Gastroesophageal sphincter (tissue), 4 donors: Measurements from ENCODE around the gene SPSB4. TPM values are rescaled to one million over a fixed set of nuclear protein-coding genes. Genes with fewer than 3 reads are reported as not detected.

ENCODE experiments used
- ATAC-seq: fragments of 150-250 bp; one replicate; pipeline ENCODE4 v1.9.1; 2016; ENCODE audit warnings: mild to moderate bottlenecking, moderate library complexity
- H3K27ac ChIP-seq, 4 donors: fragments of 200-600 bp; sonication (generic) in 3 of 4; 1 replicate in 3 of 4; 2 replicates in 1 of 4; pipeline ENCODE4 v1.5.1; 2016 to 2019
- H3K27me3 ChIP-seq: fragments of 200-600 bp; sonication (generic); one replicate; pipeline ENCODE4 v1.5.1; 2019
- H3K36me3 ChIP-seq, 2 donors: fragments of 200-600 bp; sonication (generic); one replicate each; pipeline ENCODE4 v1.5.1; 2019; ENCODE audit warnings: control low read depth in 1 of 2
- H3K4me1 ChIP-seq, 3 donors: fragments of 200-600 bp; sonication (generic); 1 replicate in 2 of 3; 2 replicates in 1 of 3; pipeline ENCODE4 v1.5.1; 2016 to 2019; ENCODE audit warnings: control low read depth in 2 of 3
- H3K4me3 ChIP-seq, 2 donors: fragments of 200-600 bp; sonication (generic); one replicate each; pipeline ENCODE4 v1.5.1; 2019; ENCODE audit warnings: mild to moderate bottlenecking in 1 of 2, moderate library complexity in 1 of 2
- H3K9me3 ChIP-seq, 3 donors: fragments of 200-600 bp; sonication (generic); one replicate each; pipeline ENCODE4 v1.5.1; 2017 to 2019; ENCODE audit warnings: control low read depth in 2 of 3
- EP300 ChIP-seq: sonication (generic); formaldehyde crosslinking; IDR thresholded peaks from one replicate; pipeline ENCODE4 v1.6.1; 2017; ENCODE audit warnings: antibody characterized with exemption, mild to moderate bottlenecking
- POLR2A ChIP-seq, 2 donors: fragments of 450-650 bp; IDR thresholded peaks; one replicate each; pipeline ENCODE4 v1.6.1; 2017; ENCODE audit warnings: antibody characterized with exemption in 2 of 2, mild to moderate bottlenecking in 2 of 2, moderate library complexity in 1 of 2
- POLR2AphosphoS5 ChIP-seq: sonication (generic); formaldehyde crosslinking; IDR thresholded peaks from one replicate; pipeline ENCODE4 v1.6.1; 2017; ENCODE audit warnings: antibody characterized with exemption
- WGBS, 2 donors: methylation state at CpG; one replicate each; pipeline ENCODE4 v1.1.5; 2018; ENCODE audit warnings: low coverage in 1 of 2; 5-methylcytosine and 5-hydroxymethylcytosine counted together
- total RNA-seq, 4 donors: library from RNA; depleted of rRNA; stranded (reverse); fragments of >200 nt; gene quantifications; one replicate each; pipeline ENCODE4 v1.1.0, GENCODE V29; 2016
- TF ChIP-seq, protein P1 (sequence below), 4 experiments: fragments of 200-600 bp in 2 of 4; fragments of 450-650 bp in 2 of 4; sonication (generic) in 1 of 4; IDR thresholded peaks; one replicate each; pipeline ENCODE4 v1.5.1; 2017 to 2019; ENCODE audit warnings: antibody characterized with exemption in 4 of 4, mild to moderate bottlenecking in 2 of 4, moderate library complexity in 2 of 4

SPSB4 gene
- total RNA-seq, 4 donors from 2014 or later = 0.22 to 3.4 (median 1.2) TPM

- peak; percentile 10 for ATAC-seq
- Histone ChIP-seq H3K36me3 (no peaks in the 10 kb centered on the region), H3K4me1 (peaks cover 3 to 52% (median 25%) of the 10 kb centered on the region in 3 donors), H3K9me3 (no peaks in the 10 kb centered on the region), H3K27me3 (no peaks in the 10 kb centered on the region), H3K4me3 (no peak overlapping the region), H3K27ac (peak overlapping the region in 3 of 4 donors; percentile 71 to 80 (median 78))
- 24 to 27% methylated on average over 2 to 3 of the region's 5 CpGs for WGBS, 2 donors
- TF ChIP-seq EP300 (no peak), POLR2A (IDR thresholded peaks at IDR 0.05) (no peak), POLR2AphosphoS5 (no peak)
- TF ChIP-seq, protein P1, sequence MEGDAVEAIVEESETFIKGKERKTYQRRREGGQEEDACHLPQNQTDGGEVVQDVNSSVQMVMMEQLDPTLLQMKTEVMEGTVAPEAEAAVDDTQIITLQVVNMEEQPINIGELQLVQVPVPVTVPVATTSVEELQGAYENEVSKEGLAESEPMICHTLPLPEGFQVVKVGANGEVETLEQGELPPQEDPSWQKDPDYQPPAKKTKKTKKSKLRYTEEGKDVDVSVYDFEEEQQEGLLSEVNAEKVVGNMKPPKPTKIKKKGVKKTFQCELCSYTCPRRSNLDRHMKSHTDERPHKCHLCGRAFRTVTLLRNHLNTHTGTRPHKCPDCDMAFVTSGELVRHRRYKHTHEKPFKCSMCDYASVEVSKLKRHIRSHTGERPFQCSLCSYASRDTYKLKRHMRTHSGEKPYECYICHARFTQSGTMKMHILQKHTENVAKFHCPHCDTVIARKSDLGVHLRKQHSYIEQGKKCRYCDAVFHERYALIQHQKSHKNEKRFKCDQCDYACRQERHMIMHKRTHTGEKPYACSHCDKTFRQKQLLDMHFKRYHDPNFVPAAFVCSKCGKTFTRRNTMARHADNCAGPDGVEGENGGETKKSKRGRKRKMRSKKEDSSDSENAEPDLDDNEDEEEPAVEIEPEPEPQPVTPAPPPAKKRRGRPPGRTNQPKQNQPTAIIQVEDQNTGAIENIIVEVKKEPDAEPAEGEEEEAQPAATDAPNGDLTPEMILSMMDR (IDR thresholded peaks at IDR 0.05) = no peak
These were observed 42.2 kb downstream of the SPSB4 start for GRCh38 chr3:141093397-141093796.

- WGBS, 2 donors = 33 to 37% methylated on average over 2 to 5 of the region's 13 CpGs
- no peak overlapping the region for H3K4me3 ChIP-seq
- H3K9me3 ChIP-seq = no peaks in the 10 kb centered on the region
- TF ChIP-seq, protein P1 (IDR thresholded peaks at IDR 0.05) = no peak
- TF ChIP-seq POLR2A (IDR thresholded peaks at IDR 0.05) (no peak), POLR2AphosphoS5 (no peak)
- H3K27ac ChIP-seq = peak overlapping the region in 3 of 4 donors; percentile 71 to 80 (median 78)
- peak; percentile 21 for ATAC-seq
- H3K27me3 ChIP-seq = no peaks in the 10 kb centered on the region
- H3K4me1 ChIP-seq = peaks cover 3 to 52% (median 25%) of the 10 kb centered on the region in 3 donors
- no peaks in the 10 kb centered on the region for H3K36me3 ChIP-seq
These were observed 43.0 kb downstream of the SPSB4 start for GRCh38 chr3:141093971-141094684.

DNA sequence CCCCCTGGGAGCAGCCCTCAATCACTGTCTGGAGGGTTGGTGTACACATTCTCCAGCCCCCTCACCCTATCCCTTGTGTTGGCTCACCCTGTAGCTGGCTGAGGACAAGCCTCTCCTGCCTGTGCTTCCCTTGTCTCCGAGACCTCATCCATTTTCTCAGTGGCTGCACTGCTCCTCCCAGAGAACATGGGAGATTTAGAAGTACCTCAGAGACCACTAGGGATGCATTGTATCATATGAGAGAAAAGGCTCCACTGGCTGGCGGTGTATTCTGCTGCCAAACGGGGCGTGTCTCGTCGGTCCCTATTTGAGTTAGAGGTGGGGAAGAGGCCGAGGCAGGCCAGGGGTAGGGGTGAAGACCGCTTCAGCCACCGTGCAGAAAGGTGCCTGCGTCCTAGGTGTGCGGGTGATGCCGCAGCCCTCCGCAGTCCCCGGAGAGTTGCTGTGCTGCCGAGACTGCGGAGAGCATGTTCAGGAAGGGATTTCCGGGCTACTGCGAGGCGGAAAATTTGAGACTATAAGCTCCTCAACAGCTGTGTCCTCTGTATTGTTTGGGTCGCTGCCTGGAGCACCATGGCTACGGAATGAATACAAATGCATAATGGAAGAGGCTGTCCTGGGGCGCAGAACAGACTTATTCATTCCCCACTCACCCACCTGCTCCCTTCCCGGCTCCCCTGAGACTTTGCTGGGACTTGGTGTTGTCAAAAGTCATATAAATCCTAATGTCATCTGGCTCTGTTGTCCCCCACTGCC lies 43.8 kb downstream of the SPSB4 start:
- Histone ChIP-seq H3K4me1 (peaks cover 3 to 52% (median 25%) of the 10 kb centered on the region in 3 donors), H3K27ac (peak overlapping the region; percentile 30 to 80 (median 74))
- ATAC-seq = peak; percentile 74

DNA sequence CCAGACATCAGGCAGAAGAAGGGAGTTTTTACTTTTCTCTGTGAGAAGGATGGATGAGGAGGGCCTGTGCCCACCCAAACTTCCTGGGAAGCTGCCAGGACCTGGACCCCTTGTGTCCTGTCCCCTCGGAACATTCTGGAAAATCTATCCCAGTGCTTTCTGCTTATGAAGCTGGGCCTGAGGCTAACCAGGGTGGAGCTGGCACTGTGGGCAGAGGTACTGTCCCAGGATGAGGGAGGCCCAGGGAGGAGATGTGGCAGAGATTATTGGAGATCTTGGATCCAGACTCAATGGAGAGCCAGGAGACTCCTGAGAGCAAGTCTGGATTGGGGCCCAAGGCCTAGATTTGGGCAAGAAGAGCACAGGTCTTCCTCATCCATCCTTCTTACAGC lies 44.4 kb downstream of the SPSB4 start:
- H3K4me3 ChIP-seq = peak overlapping the region in 1 of 2 donors; percentile 42
- ATAC-seq = no peak
- TF ChIP-seq EP300 (no peak), POLR2A (IDR thresholded peaks at IDR 0.05) (no peak), POLR2AphosphoS5 (no peak)
- TF ChIP-seq, protein P1 (IDR thresholded peaks at IDR 0.05) = no peak
- H3K4me1 ChIP-seq = peaks cover 3 to 52% (median 25%) of the 10 kb centered on the region in 3 donors
- no peaks in the 10 kb centered on the region for H3K36me3 ChIP-seq
- peak overlapping the region; percentile 30 to 80 (median 74) for H3K27ac ChIP-seq
- H3K9me3 ChIP-seq = no peaks in the 10 kb centered on the region
- WGBS, 2 donors = 17 to 33% methylated on average over 1 of the region's 1 CpG
- H3K27me3 ChIP-seq = no peaks in the 10 kb centered on the region

More for the DNA sequence above, 43.8 kb downstream of the SPSB4 start:
- WGBS, 2 donors = 2 to 10% methylated on average over 5 to 11 of the region's 23 CpGs
- TF ChIP-seq, protein P1 (IDR thresholded peaks at IDR 0.05) = no peak
- TF ChIP-seq POLR2AphosphoS5 = peak; percentile 47
- Histone ChIP-seq H3K27me3 (no peaks in the 10 kb centered on the region), H3K36me3 (no peaks in the 10 kb centered on the region), H3K4me3 (peak overlapping the region; percentile 14 to 42), H3K9me3 (no peaks in the 10 kb centered on the region)
